Kidney (tissue), 14 donors: ENCODE data around the gene ATP6V1G3. TPM values are rescaled to one million over a fixed set of nuclear protein-coding genes. Genes with fewer than 3 reads are reported as not detected.
A peak's percentile ranks its signal among the peaks of the same experiment; 100 is the strongest.

Experiments used
- DNase-seq, 5 donors: peaks; one replicate each; pipeline ENCODE4 v3.0.0-alpha.2; 2013 to 2020
- FAIRE-seq: peaks from 2 replicates; lab custom pipeline; 2012; peaks lifted over from hg19 to GRCh38; lab: Jason Lieb, UNC
- H3K27ac ChIP-seq, 2 donors: one replicate each; pipeline ENCODE4 v1.7.0; 2013; ENCODE audit warnings: low read depth in 2 of 2, low read length in 2 of 2, inconsistent platforms in 1 of 2
- H3K27me3 ChIP-seq: one replicate; pipeline ENCODE4 v1.7.1; 2013; ENCODE audit warnings: low read length, inconsistent platforms; ENCODE audit not compliant: control insufficient read depth, insufficient read depth
- H3K36me3 ChIP-seq, 3 donors: one replicate each; pipeline versions ENCODE4 v1.7.0 to v1.7.1; 2013; ENCODE audit warnings: low read length in 3 of 3, control low read depth in 1 of 3, inconsistent platforms in 1 of 3; ENCODE audit not compliant: insufficient read depth in 3 of 3, control insufficient read depth in 2 of 3
- H3K4me1 ChIP-seq, 3 donors: one replicate each; pipeline versions ENCODE4 v1.7.0 to v1.7.1; 2013; ENCODE audit warnings: low read length in 3 of 3, inconsistent platforms in 1 of 3, low read depth in 1 of 3; ENCODE audit not compliant: control insufficient read depth in 2 of 3, insufficient read depth in 2 of 3
- H3K4me3 ChIP-seq, 3 donors: one replicate each; pipeline versions ENCODE4 v1.7.0 to v1.8.1; 2013; ENCODE audit warnings: low read length in 3 of 3, control low read depth in 1 of 3, inconsistent platforms in 1 of 3
- H3K9ac ChIP-seq, 3 donors: one replicate each; pipeline versions ENCODE4 v1.7.0 to v1.7.1; 2013; ENCODE audit warnings: low read length in 3 of 3, control low read depth in 1 of 3, inconsistent platforms in 1 of 3
- H3K9me3 ChIP-seq, 3 donors: one replicate each; pipeline versions ENCODE4 v1.7.0 to v1.7.1; 2013; ENCODE audit warnings: low read length in 3 of 3, control low read depth in 1 of 3, inconsistent platforms in 1 of 3; ENCODE audit not compliant: control insufficient read depth in 2 of 3, insufficient read depth in 1 of 3
- intact Hi-C: fragments of 100-400 bp; cut with DNase I; formaldehyde crosslinking; loops from one replicate; pipeline ENCODE4 v1.11.1; 2022
- polyA plus RNA-seq: library from polyadenylated mRNA; stranded (reverse); fragments of 350-450 nt; fragmentation: Illumina TruSeq; extraction: RNeasy Lipid Tissue Mini Kit (QIAGEN cat#74804); gene quantifications from one replicate; pipeline ENCODE4 v1.2.3, GENCODE V29; 2014; ENCODE audit warnings: low read depth, low replicate concordance; ENCODE audit not compliant: insufficient read depth
- total RNA-seq: library from RNA; stranded (reverse); fragmentation: NEBNext Ultra II Directional; extraction: Animal tissue kit (Norgen Biotek cat#: 25700); gene quantifications from one replicate; pipeline ENCODE4 v1.2.1, GENCODE V29; 2021
- TF ChIP-seq, protein P1 (sequence below): IDR thresholded peaks from 3 replicates; pipeline ENCODE4 v1.5.1; 2012; ENCODE audit warnings: mild to moderate bottlenecking, moderate library complexity, borderline replicate concordance; ENCODE audit not compliant: insufficient read depth; ENCODE audit errors: extremely low read depth
- donor health status: control.
- donor health status: control.
- donor health status: control.
- donor health status: control.
- donor health status: control.
- donor health status: DM: yes; HTN: yes; CAD: no.
- donor health status: Normal renal cell carcinoma (clear cell type).

The ATP6V1G3 gene
- total and polyA plus RNA-seq, 2 donors from 2014 or later = 1.9 to 102 TPM

DNA sequence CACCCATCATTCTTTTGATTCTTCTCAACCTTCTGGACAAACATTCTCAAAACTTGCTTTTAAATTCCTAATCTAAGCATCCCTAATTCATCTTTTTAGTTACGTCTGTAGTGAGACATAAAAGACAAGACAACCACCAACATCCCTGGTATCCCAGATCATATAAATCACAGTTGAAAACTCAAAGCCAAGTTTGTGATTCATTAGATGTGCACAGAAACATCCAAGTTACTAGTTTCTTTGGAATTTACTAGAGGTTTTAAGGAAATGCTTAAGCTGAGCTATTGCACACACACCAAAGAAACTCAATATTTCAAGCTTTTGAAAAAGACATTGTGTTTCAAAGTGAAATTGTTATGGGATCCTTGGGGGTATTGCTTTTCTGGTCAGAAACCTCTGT lies 47.6 kb downstream of the ATP6V1G3 start:
- Histone ChIP-seq H3K27me3 (no peaks in the 10 kb centered on the region), H3K36me3 (no peaks in the 10 kb centered on the region), H3K27ac (no peak overlapping the region), H3K4me3 (no peak overlapping the region), H3K9me3 (no peaks in the 10 kb centered on the region), H3K4me1 (no peaks in the 10 kb centered on the region), H3K9ac (no peak overlapping the region)
- TF ChIP-seq, protein P1, sequence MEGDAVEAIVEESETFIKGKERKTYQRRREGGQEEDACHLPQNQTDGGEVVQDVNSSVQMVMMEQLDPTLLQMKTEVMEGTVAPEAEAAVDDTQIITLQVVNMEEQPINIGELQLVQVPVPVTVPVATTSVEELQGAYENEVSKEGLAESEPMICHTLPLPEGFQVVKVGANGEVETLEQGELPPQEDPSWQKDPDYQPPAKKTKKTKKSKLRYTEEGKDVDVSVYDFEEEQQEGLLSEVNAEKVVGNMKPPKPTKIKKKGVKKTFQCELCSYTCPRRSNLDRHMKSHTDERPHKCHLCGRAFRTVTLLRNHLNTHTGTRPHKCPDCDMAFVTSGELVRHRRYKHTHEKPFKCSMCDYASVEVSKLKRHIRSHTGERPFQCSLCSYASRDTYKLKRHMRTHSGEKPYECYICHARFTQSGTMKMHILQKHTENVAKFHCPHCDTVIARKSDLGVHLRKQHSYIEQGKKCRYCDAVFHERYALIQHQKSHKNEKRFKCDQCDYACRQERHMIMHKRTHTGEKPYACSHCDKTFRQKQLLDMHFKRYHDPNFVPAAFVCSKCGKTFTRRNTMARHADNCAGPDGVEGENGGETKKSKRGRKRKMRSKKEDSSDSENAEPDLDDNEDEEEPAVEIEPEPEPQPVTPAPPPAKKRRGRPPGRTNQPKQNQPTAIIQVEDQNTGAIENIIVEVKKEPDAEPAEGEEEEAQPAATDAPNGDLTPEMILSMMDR = no peak
- intact Hi-C loops = no loop called here
- DNase-seq (no peak), FAIRE-seq (no peak)

DNA sequence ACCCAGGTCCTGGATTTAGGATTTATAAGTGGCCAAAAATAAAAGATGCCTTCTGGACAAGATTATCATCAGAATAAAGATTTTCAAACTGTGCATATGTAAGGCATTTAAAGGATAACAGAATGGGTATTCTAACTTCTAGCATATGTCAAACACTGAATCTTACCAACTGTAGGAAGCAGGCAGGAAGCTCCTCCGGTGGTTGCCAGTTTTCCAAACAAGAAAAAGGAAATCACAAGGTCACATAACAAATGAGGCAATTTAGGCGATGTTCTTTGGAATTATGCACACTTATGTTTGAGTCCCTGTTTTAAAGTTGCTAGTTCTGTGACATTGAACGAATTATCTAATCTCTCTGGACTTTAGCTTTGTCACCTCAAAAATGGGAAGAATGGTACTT lies 48.9 kb downstream of the ATP6V1G3 start:
- Histone ChIP-seq H3K27me3 (no peaks in the 10 kb centered on the region), H3K4me3 (no peak overlapping the region), H3K27ac (no peak overlapping the region), H3K36me3 (no peaks in the 10 kb centered on the region), H3K9ac (no peak overlapping the region), H3K4me1 (no peaks in the 10 kb centered on the region), H3K9me3 (no peaks in the 10 kb centered on the region)
- peak in 1 of 5 donors; percentile 6 for DNase-seq
- intact Hi-C loops = no loop called here
- FAIRE-seq = no peak
- TF ChIP-seq, protein P1 = no peak

DNA sequence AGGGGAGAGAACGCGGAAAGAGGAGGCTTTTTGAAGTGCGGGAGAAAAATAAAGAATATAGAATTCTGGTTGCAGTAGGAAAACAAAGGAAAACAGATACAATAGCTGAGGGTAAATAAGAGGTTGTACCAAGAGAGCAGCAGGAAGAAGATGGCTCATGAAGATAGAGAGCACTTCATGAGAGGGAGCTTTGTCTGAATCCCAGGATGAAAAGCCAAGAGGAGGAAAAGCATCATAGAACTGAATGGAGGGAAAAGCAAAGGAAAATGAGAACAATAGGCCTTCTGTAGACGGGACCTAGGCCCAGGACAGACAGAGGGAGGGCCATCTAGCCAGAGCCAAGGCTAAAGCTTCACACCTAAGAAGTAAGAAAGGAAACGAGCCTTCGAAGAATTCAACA lies 49.5 kb downstream of the ATP6V1G3 start:
- Histone ChIP-seq H3K27me3 (no peaks in the 10 kb centered on the region), H3K9me3 (no peaks in the 10 kb centered on the region), H3K4me1 (no peaks in the 10 kb centered on the region), H3K4me3 (no peak overlapping the region), H3K9ac (no peak overlapping the region), H3K36me3 (no peaks in the 10 kb centered on the region), H3K27ac (no peak overlapping the region)
- no peak for DNase-seq
- TF ChIP-seq, protein P1 = no peak
- intact Hi-C loops = no loop called here
- no peak for FAIRE-seq

DNA sequence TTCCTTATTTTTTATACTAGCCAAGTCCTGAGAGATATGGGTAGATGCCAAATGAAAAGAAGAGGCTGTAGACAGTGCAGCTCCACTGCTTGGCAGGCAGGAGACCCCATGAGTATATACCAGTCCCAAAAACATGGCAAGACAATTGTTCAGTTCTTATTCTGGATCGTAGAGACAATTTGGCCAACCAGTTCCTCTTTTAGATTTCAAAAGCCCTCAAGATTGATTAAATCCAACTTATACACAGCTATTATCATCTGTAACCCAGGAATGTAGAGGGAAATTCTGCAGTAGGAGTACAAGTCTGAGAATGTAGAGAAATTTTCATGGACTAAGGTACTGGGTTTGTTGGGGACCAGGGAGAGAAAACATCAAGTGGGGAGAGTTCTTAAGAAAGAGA lies 50.3 kb downstream of the ATP6V1G3 start:
- no peak overlapping the region for H3K9ac ChIP-seq
- no peak for FAIRE-seq
- H3K9me3 ChIP-seq = no peaks in the 10 kb centered on the region
- TF ChIP-seq, protein P1 = no peak
- DNase-seq = no peak
- H3K27ac ChIP-seq = no peak overlapping the region
- H3K36me3 ChIP-seq = no peaks in the 10 kb centered on the region
- no peaks in the 10 kb centered on the region for H3K27me3 ChIP-seq
- intact Hi-C loops = no loop called here
- no peaks in the 10 kb centered on the region for H3K4me1 ChIP-seq
- no peak overlapping the region for H3K4me3 ChIP-seq
